GM20000 (cell line): ENCODE results near the gene RNASE11.
"Not testable (repeated sequence)": the region's sequence is repeated elsewhere in the genome, so short reads cannot be mapped to it uniquely, and the experiment has no call there.

ENCODE experiments used
- DNase-seq: peaks from one replicate; pipeline ENCODE4 v3.0.0; 2012; ENCODE audit warnings: low spot score
- CTCF ChIP-seq: IDR thresholded peaks from 2 replicates; pipeline ENCODE4 v1.5.1; 2012; ENCODE audit warnings: mild to moderate bottlenecking, control low read depth; ENCODE audit errors: extremely low read depth, missing control alignments

RNASE11 gene

GRCh38 chr14:20591235-20591634 lies 3.4 kb upstream of the RNASE11 start, which contains the start of gene RNASE12:
Gene RNASE12, minus strand, starts transcription at chr14:20591376. Its CDS starts 653 bp downstream, at chr14:20590723.
- no peak for DNase-seq
- no peak for TF ChIP-seq CTCF

- DNase-seq = no peak
- TF ChIP-seq CTCF = no peak
Measured at GRCh38 chr14:20583908-20584307, 3.9 kb downstream of the RNASE11 start.

- TF ChIP-seq CTCF = no peak
Measured at GRCh38 chr14:20583142-20583541, 4.7 kb downstream of the RNASE11 start.

GRCh38 chr14:20580242-20580641 lies 7.6 kb downstream of the RNASE11 start:
- no peak for DNase-seq
- TF ChIP-seq CTCF = no peak

More at GRCh38 chr14:20583142-20583541, 4.7 kb downstream of the RNASE11 start:
- no peak for DNase-seq

- TF ChIP-seq CTCF = no peak
- no peak for DNase-seq
Measured at GRCh38 chr14:20578784-20579502, 8.9 kb downstream of the RNASE11 start.

- DNase-seq = no peak
- TF ChIP-seq CTCF = no peak
Measured at GRCh38 chr14:20578325-20578724, 9.5 kb downstream of the RNASE11 start.

GRCh38 chr14:20572382-20572990 lies 15.3 kb downstream of the RNASE11 start:
- not testable (repeated sequence) for DNase-seq

- DNase-seq = not testable (repeated sequence)
Measured at GRCh38 chr14:20570720-20571119, 17.1 kb downstream of the RNASE11 start.

- DNase-seq = not testable (repeated sequence)
Measured at GRCh38 chr14:20569865-20570264, 17.9 kb downstream of the RNASE11 start.
